Liver (tissue), 3 donors: ENCODE data around the gene TOP1.

Experiments used
- CTCF ChIP-seq: fragments of 150-350 bp; IDR thresholded peaks from 2 replicates; pipeline ENCODE4 v1.5.1; 2017; ENCODE audit warnings: improper control_type of control experiment, low read depth, low read length; ENCODE audit not compliant: missing input control
- GABPA ChIP-seq, 2 donors: IDR thresholded peaks in 1 of 2; conservative IDR thresholded peaks in 1 of 2; 2 replicates each; pipeline ENCODE4 v1.6.1; 2016; ENCODE audit warnings: antibody characterized with exemption in 2 of 2, mild to moderate bottlenecking in 1 of 2, moderate library complexity in 1 of 2
- HNF4A ChIP-seq, 2 donors: conservative IDR thresholded peaks; 2 replicates each; pipeline ENCODE4 v1.6.1; 2016; ENCODE audit warnings: antibody characterized with exemption in 2 of 2, mild to moderate bottlenecking in 2 of 2
- JUND ChIP-seq, 2 donors: IDR thresholded peaks; 2 replicates each; pipeline ENCODE4 v1.6.1; 2016; ENCODE audit warnings: antibody characterized with exemption in 2 of 2
- REST ChIP-seq: IDR thresholded peaks from 2 replicates; pipeline ENCODE4 v1.6.1; 2016; ENCODE audit warnings: antibody characterized with exemption, mild to moderate bottlenecking
- donor health status: healthy.
- donor health status: healthy.

- no peak for TF ChIP-seq CTCF
- no peak for TF ChIP-seq JUND (IDR thresholded peaks at IDR 0.05)
- no peak for TF ChIP-seq GABPA (IDR thresholded peaks at IDR 0.05 in 1 of 2, conservative IDR thresholded peaks at IDR 0.05 in 1 of 2)
- no peak for TF ChIP-seq HNF4A (conservative IDR thresholded peaks at IDR 0.05)
- no peak for TF ChIP-seq REST
These were observed 58.7 kb downstream of the TOP1 start for GRCh38 chr20:41087325-41087685.
